NT2/D1 (cell line): ENCODE data around the gene POLRMT.
A peak's percentile ranks its signal among the peaks of the same experiment; 100 is the strongest.

Experiments
- DNase-seq: peaks from one replicate; pipeline ENCODE4 v3.0.0-alpha.2; 2011; ENCODE audit warnings: low read depth, low spot score
- H3K27me3 ChIP-seq: 2 replicates; pipeline ENCODE4 v1.6.0; 2011; ENCODE audit warnings: mild to moderate bottlenecking; ENCODE audit not compliant: insufficient read length, insufficient read depth
- H3K36me3 ChIP-seq: 2 replicates; pipeline ENCODE4 v1.6.1; 2011; ENCODE audit warnings: mild to moderate bottlenecking, low read length, mixed read lengths; ENCODE audit not compliant: insufficient read depth, insufficient read length
- H3K4me1 ChIP-seq: 2 replicates; pipeline ENCODE4 v1.5.1; 2011; ENCODE audit not compliant: insufficient read depth, insufficient read length
- H3K4me3 ChIP-seq: 2 replicates; pipeline ENCODE4 v1.5.1; 2011; ENCODE audit warnings: low read depth; ENCODE audit not compliant: insufficient read length
- H3K9ac ChIP-seq: 2 replicates; pipeline ENCODE4 v1.6.0; 2011; ENCODE audit warnings: low read depth; ENCODE audit not compliant: insufficient read length
- H3K9me3 ChIP-seq: 2 replicates; pipeline ENCODE4 v1.5.1; 2011; ENCODE audit warnings: mild to moderate bottlenecking, low read length; ENCODE audit not compliant: insufficient read depth
- SUZ12 ChIP-seq: IDR thresholded peaks from 2 replicates; pipeline ENCODE4 v1.6.1; 2011; ENCODE audit not compliant: insufficient read length, insufficient read depth; ENCODE audit errors: extremely low read depth
- YY1 ChIP-seq: IDR thresholded peaks from 2 replicates; pipeline ENCODE4 v1.6.1; 2011; ENCODE audit not compliant: insufficient read length, insufficient read depth
- ZNF274 ChIP-seq: IDR thresholded peaks from 2 replicates; pipeline ENCODE4 v1.6.1; 2011; ENCODE audit warnings: mild to moderate bottlenecking, low read depth, low read length

The POLRMT gene

GRCh38 chr19:571566-571974, 61.8 kb downstream of the POLRMT start:
- H3K4me1 ChIP-seq: peaks cover 17% of the 10 kb centered on the region
- no peak for TF ChIP-seq SUZ12
- TF ChIP-seq YY1: no peak
- no peak for TF ChIP-seq ZNF274
- H3K36me3 ChIP-seq: peaks cover 8% of the 10 kb centered on the region
- peak overlapping the region; percentile 45 for H3K4me3 ChIP-seq
- peaks cover 6% of the 10 kb centered on the region for H3K27me3 ChIP-seq
- peak overlapping the region; percentile 84 for H3K9ac ChIP-seq
- H3K9me3 ChIP-seq: no peaks in the 10 kb centered on the region; the same call in 1 of the 2 replicates
- DNase-seq: no peak

GRCh38 chr19:570937-571565, 62.3 kb downstream of the POLRMT start:
- Histone ChIP-seq H3K4me1 (peaks cover 14% of the 10 kb centered on the region), H3K36me3 (peaks cover 4% of the 10 kb centered on the region), H3K4me3 (peak overlapping the region; percentile 45), H3K9ac (peak overlapping the region; percentile 84), H3K9me3 (no peaks in the 10 kb centered on the region; the same call in 1 of the 2 replicates), H3K27me3 (peaks cover 6% of the 10 kb centered on the region)
- DNase-seq: no peak
- no peak for TF ChIP-seq SUZ12

- no peak for TF ChIP-seq ZNF274
- no peak for TF ChIP-seq YY1
- no peak for TF ChIP-seq SUZ12
- Histone ChIP-seq H3K9ac (no peak overlapping the region), H3K27me3 (peaks cover 6% of the 10 kb centered on the region), H3K4me3 (no peak overlapping the region), H3K36me3 (no peaks in the 10 kb centered on the region), H3K9me3 (no peaks in the 10 kb centered on the region; the same call in 1 of the 2 replicates), H3K4me1 (peaks cover 8% of the 10 kb centered on the region)
- no peak for DNase-seq
Measured at GRCh38 chr19:570251-570686, 63.1 kb downstream of the POLRMT start.

- H3K9ac ChIP-seq: no peak overlapping the region
- no peak overlapping the region for H3K4me3 ChIP-seq
- peaks cover 5% of the 10 kb centered on the region for H3K4me1 ChIP-seq
- TF ChIP-seq ZNF274 (no peak), SUZ12 (no peak), YY1 (no peak)
- no peaks in the 10 kb centered on the region for H3K36me3 ChIP-seq
- DNase-seq: no peak
- no peaks in the 10 kb centered on the region; the same call in 1 of the 2 replicates for H3K9me3 ChIP-seq
- H3K27me3 ChIP-seq: peaks cover 6% of the 10 kb centered on the region
Measured at GRCh38 chr19:567296-567900, 65.9 kb downstream of the POLRMT start.
